NCI-H1417 (cell line): ENCODE data around the gene ALPL.
"Not testable (repeated sequence)": the region's sequence is repeated elsewhere in the genome, so short reads cannot be mapped to it uniquely, and the experiment has no call there.

Experiments used
- DNase-seq, 3 experiments: peaks; one replicate each; lab custom pipeline; 2025; lab: John Stamatoyannopoulos, UW

Gene ALPL

GRCh38 chr1:21509351-21510112 is at the start of gene ALPL:
Gene ALPL (plus strand): TSS chr1:21509423. CDS start chr1:21554082, 44,659 bp downstream.
- no peak for DNase-seq

GRCh38 chr1:21465127-21465526 is 44.1 kb upstream of the ALPL start:
- DNase-seq: not testable (repeated sequence)

- not testable (repeated sequence) for DNase-seq
These were observed 41.3 kb upstream of the ALPL start for GRCh38 chr1:21467946-21468345.

DNA sequence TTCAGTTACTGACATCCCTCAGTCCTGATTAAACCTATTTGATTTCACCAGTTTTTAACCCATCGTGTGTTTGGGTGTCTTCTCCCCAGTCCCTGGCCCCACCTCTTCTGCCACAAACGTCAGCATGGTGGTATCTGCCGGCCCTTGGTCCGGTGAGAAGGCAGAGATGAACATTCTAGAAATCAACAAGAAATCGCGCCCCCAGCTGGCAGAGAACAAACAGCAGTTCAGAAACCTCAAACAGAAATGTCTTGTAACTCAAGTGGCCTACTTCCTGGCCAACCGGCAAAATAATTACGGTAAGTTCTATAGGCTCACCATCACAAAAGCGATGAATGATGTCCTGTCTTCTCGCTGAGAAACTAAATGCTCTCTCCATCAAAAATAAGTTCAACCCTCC is 40.6 kb upstream of the ALPL start:
- no peak for DNase-seq

GRCh38 chr1:21469581-21469980 is 39.6 kb upstream of the ALPL start:
- no peak for DNase-seq

DNA sequence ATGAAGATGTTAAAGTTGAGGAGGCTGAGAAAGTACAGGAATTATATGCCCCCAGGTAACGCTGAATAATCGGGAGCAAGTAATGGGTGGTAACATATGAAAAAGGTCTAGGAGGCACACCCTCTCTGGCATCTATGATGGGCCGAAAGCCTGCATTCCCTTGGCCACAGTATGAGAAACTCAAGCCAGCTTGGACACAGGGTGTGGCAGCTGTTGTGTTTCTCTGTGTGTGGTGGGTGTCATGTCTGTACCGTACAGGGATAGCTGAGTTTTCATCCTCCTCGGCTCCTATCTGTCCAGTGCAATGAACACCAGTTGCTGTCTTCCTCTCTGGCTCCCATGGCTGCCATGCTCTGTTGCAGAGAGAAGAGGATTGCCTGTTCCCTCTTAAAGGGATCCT is 36.4 kb upstream of the ALPL start:
- peak in 1 of 3 experiments; percentile 74 for DNase-seq

GRCh38 chr1:21478356-21478755 is 30.9 kb upstream of the ALPL start:
- DNase-seq: no peak

DNA sequence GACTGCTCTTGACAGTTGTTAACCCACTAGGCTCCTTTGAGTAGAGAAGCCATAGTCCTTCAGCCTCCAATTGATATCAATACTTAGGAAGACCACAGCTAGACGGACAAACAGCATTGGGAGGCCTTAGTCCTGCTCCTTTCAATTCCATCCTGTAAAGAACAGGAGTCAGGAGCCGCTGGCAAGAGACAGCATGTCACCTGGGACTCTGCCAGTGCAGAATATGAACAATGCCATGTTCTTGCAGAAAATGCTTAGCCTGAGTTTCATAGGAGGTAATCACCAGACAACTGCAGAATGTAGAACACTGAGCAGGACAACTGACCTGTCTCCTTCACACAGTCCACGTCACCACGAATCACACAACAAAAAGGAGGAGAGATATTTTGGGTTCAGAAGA is 25.3 kb upstream of the ALPL start:
- DNase-seq: not testable (repeated sequence)

GRCh38 chr1:21489146-21489545 is 20.1 kb upstream of the ALPL start:
- DNase-seq: no peak

- DNase-seq: peak in 1 of 3 experiments; percentile 17
These were observed 18.3 kb upstream of the ALPL start for GRCh38 chr1:21490774-21491487.

DNA sequence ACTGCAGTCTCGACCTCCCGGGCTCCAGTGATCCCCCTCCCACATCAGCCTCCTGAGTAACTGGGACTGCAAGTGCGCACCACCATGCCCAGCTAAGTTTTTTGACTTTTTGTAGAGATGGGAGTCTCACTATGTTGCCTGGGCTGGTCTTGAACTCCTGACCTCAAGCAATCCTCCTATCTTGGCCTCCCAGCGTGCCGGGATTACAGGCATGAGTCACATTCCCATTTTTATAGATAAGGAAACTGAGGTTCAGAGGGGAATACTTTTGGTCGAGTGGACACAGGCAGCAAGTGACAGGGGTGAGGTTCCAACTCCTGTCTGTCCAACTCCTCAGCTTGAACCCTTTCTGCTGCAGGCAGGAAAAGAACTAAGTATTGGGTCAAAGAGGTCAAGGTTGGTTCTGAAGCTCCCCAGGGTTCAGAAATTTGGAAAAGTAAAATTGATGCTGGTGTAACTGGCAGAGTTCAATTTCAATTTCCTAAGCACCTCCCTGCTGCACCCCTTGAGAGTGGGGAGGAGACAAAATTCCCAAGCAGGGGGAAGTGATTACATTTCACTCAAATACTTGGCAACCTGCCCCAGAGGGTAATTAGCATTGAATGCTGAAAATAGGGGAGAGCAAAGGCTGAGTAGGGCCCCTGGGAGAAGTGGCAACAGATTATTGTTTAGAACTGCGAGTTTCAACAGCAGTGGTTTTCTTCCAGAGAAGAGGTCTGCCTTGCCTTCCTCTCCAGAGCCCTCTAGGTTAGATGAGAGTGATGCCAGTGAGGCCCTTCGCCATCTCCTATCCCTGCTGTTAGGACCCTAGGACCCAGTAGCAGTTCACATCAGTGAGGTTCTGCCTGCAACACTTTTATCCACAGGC is 17.5 kb upstream of the ALPL start:
- DNase-seq: peak; percentile 79 to 94 (median 94)

- DNase-seq: no peak
These were observed 16.9 kb upstream of the ALPL start for GRCh38 chr1:21492356-21492625.

GRCh38 chr1:21494196-21494595 is 15.0 kb upstream of the ALPL start:
- DNase-seq: no peak

- DNase-seq: no peak
These were observed 13.9 kb upstream of the ALPL start for GRCh38 chr1:21495225-21495820.

DNA sequence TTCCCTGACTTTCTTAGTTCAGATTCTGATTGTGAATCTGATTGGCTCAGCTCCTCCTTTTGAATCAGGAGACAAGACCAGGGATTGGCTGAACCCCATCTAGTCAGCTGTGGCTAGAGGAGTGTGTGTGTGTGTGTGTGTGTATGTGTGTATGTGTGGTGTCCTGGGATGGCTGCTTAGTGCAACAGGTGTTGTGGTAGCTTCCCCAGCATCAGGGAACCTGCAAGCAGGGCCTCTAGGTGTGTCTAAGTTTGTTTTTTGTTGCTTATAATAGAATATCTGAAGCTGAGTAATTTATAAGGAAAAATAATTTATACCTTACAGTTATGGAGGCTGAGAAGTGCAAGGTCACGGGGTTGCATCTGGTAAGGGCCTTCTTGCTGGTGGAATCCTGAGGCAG is 13.2 kb upstream of the ALPL start:
- no peak for DNase-seq

DNA sequence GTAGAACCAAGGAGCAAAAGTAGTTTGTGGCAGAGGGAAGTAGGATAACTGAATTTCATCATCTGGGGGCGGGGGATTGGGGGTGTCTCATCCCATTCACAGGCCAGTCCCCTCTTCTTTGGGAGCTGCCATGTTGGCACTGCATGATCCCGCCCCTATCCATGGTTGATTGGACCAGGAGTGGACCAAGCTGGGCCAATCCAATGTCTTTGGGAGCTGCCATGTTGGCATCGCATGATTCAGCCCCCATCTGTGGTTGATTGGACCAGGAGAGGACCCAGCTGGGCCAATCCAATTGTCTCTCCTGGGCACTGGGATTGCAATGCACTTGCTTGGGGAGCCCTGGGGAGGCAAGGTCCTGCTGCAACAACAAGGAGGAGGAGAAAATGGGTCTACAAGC is 12.3 kb upstream of the ALPL start:
- DNase-seq: no peak

DNA sequence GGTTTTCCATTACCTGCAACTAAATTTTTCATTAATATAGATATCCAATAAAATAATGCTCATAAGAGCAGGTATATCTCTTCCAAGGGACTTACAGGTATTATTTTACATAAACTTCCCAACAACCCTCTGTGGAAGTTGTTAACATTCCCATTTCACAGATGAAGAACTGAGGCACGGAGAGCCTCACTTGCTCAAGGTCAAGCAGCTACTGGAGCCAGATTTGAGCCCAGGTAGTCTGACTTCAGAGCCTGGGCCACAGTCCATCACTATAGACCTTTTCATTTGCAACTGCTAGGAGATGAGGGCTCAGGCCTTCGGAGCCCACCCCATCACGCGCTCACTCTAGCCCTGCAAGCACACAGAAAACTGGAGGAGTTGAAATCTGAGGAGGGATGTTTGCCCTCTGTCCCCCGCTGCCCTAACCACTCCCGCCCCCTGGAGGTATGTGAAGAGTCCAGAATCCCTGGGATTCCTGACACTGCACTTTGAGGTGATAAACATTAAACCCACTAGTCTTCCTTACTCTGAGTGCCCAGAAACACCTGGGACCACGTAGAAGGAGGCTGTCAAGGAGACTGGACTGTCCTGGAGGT is 11.7 kb upstream of the ALPL start:
- DNase-seq: peak in 1 of 3 experiments; percentile 24

- DNase-seq: no peak
These were observed 9.8 kb upstream of the ALPL start for GRCh38 chr1:21499283-21499950.

DNA sequence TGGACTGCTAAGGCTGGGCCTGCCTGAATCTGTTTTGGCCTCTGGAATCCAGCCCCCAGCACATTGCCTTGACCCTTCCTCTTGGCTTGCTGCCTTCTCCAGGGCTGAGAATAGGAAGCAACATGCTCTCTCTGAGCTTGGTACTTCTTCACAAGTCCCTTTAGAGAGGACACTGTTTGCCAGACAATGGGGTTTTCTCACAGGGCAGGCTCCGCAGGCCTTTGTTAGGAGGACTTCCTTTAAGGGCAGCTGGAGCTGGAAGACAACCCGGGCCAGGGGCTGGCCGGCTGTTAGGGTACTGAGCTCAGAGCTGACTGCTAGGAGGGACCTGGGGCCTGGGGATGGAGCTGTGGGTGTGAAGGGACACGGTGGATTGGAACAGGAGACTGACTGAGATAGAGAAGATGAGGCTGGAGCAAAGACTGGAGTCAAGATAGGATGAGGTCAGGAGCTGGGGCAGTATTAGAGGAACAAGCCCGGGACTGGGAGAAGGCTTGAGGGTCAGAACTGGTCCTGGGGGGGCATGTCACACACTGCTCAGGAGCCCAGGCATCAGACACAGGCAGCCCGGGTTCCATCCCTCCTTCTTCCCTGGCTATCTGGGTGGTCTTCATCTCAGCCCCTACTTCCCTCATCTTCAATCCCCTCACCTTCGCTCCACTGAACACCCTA is 5.4 kb upstream of the ALPL start:
- no peak for DNase-seq

DNA sequence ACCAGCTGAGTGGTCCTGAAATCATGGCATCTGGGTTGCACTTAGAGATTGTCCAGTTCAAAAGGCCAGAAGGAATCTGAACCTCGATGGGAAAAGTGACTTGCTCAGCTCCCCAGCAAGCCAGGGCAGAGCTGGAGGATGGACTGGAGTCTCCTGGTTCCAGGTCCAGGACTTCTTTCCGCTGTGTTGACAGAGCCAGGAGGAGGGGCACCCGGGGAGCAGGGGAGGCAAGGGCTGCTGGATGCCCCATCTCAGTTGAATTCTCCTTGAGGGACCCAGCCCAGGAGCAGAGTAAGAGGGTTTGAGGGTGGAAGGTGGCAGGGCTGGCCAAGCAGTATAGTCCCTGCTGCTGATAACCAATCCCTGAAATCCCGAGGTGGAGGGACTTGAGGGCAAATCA is 2.4 kb upstream of the ALPL start:
- no peak for DNase-seq
